KMS-11 (cell line): ENCODE results near the gene IGSF23.

Experiments used
- H2AFZ ChIP-seq: fragments of 200-600 bp; sonication (generic); 2 replicates; pipeline ENCODE4 v1.6.1; 2016; ENCODE audit warnings: antibody characterized with exemption, mixed run types, low read depth
- H3K27ac ChIP-seq: fragments of 200-600 bp; sonication (generic); 2 replicates; pipeline ENCODE4 v1.6.1; 2016; ENCODE audit warnings: mild to moderate bottlenecking, mixed run types
- H3K27me3 ChIP-seq: fragments of 200-600 bp; sonication (generic); 2 replicates; pipeline ENCODE4 v1.6.1; 2017; ENCODE audit warnings: mild to moderate bottlenecking, low read depth, mixed run types, moderate library complexity; ENCODE audit not compliant: insufficient read depth
- H3K36me3 ChIP-seq: fragments of 200-600 bp; sonication (generic); 2 replicates; pipeline ENCODE4 v1.6.1; 2017; ENCODE audit warnings: mild to moderate bottlenecking, mixed run types; ENCODE audit not compliant: insufficient read depth
- H3K4me1 ChIP-seq: fragments of 200-600 bp; sonication (generic); 2 replicates; pipeline ENCODE4 v1.6.1; 2016; ENCODE audit warnings: mild to moderate bottlenecking, low read depth, mixed run types; ENCODE audit not compliant: poor library complexity, severe bottlenecking
- H3K4me2 ChIP-seq: fragments of 200-600 bp; sonication (generic); 2 replicates; pipeline ENCODE4 v1.7.0; 2016; ENCODE audit warnings: mild to moderate bottlenecking, mixed run types
- H3K4me3 ChIP-seq: fragments of 200-600 bp; sonication (generic); IDR thresholded peaks from 2 replicates; pipeline ENCODE4 v1.6.1; 2017; ENCODE audit warnings: low read depth, low read length, mixed read lengths; ENCODE audit not compliant: insufficient read depth
- H3K79me2 ChIP-seq: fragments of 200-600 bp; sonication (generic); 2 replicates; pipeline ENCODE4 v1.6.1; 2016; ENCODE audit warnings: low read depth, mixed run types; ENCODE audit not compliant: insufficient read depth
- H3K9ac ChIP-seq: fragments of 200-600 bp; sonication (generic); 2 replicates; pipeline ENCODE4 v1.6.1; 2016; ENCODE audit warnings: mild to moderate bottlenecking, mixed run types
- H4K20me1 ChIP-seq: fragments of 200-600 bp; sonication (generic); 2 replicates; pipeline ENCODE4 v1.6.1; 2016; ENCODE audit warnings: mild to moderate bottlenecking, mixed run types; ENCODE audit not compliant: insufficient read depth
- CTCF ChIP-seq: fragments of 200-600 bp; sonication (generic); conservative IDR thresholded peaks from 2 replicates; pipeline ENCODE4 v1.6.1; 2017; ENCODE audit warnings: low read depth, mild to moderate bottlenecking, antibody characterized with exemption, low read length, moderate library complexity, mixed read lengths

Gene IGSF23

GRCh38 chr19:44577566-44577874 is 35.8 kb upstream of the IGSF23 start:
- no peaks in the 10 kb centered on the region for H3K36me3 ChIP-seq
- H3K27me3 ChIP-seq, result no peaks in the 10 kb centered on the region
- H2AFZ ChIP-seq, result no peak overlapping the region
- H3K4me1 ChIP-seq, result no peaks in the 10 kb centered on the region
- no peak overlapping the region for H3K9ac ChIP-seq
- H3K79me2 ChIP-seq, result no peaks in the 10 kb centered on the region
- no peak for TF ChIP-seq CTCF
- H3K4me3 ChIP-seq, result no peak overlapping the region
- H3K27ac ChIP-seq, result no peak overlapping the region
- H4K20me1 ChIP-seq, result no peaks in the 10 kb centered on the region
- H3K4me2 ChIP-seq, result no peak overlapping the region

- Histone ChIP-seq H3K36me3 (no peaks in the 10 kb centered on the region), H3K4me2 (no peak overlapping the region), H3K27me3 (no peaks in the 10 kb centered on the region), H3K4me1 (no peaks in the 10 kb centered on the region), H3K9ac (no peak overlapping the region), H4K20me1 (no peaks in the 10 kb centered on the region), H3K79me2 (no peaks in the 10 kb centered on the region), H2AFZ (no peak overlapping the region), H3K27ac (no peak overlapping the region), H3K4me3 (no peak overlapping the region)
- no peak for TF ChIP-seq CTCF
Measured at GRCh38 chr19:44579663-44580365, 33.5 kb upstream of the IGSF23 start.

GRCh38 chr19:44580366-44580895 is 32.9 kb upstream of the IGSF23 start:
- TF ChIP-seq CTCF, result no peak
- Histone ChIP-seq H3K79me2 (no peaks in the 10 kb centered on the region), H3K4me3 (no peak overlapping the region), H3K27ac (no peak overlapping the region), H3K4me1 (no peaks in the 10 kb centered on the region), H2AFZ (no peak overlapping the region), H3K36me3 (no peaks in the 10 kb centered on the region), H3K27me3 (no peaks in the 10 kb centered on the region), H4K20me1 (no peaks in the 10 kb centered on the region), H3K9ac (no peak overlapping the region), H3K4me2 (no peak overlapping the region)

- no peaks in the 10 kb centered on the region for H3K36me3 ChIP-seq
- H3K4me3 ChIP-seq, result no peak overlapping the region
- H4K20me1 ChIP-seq, result no peaks in the 10 kb centered on the region
- H3K4me2 ChIP-seq, result no peak overlapping the region
- no peaks in the 10 kb centered on the region for H3K4me1 ChIP-seq
- no peak overlapping the region for H3K27ac ChIP-seq
- H2AFZ ChIP-seq, result no peak overlapping the region
- H3K9ac ChIP-seq, result no peak overlapping the region
- H3K27me3 ChIP-seq, result no peaks in the 10 kb centered on the region
- H3K79me2 ChIP-seq, result no peaks in the 10 kb centered on the region
- TF ChIP-seq CTCF, result no peak
Measured at GRCh38 chr19:44581288-44581687, 32.1 kb upstream of the IGSF23 start.
